A673 (cell line): ENCODE data around the gene SGTA. TPM values are rescaled to one million over a fixed set of nuclear protein-coding genes. Genes with fewer than 3 reads are reported as not detected.

Experiments used
- Bru-seq: library from RNA; stranded (reverse); fragments of 400-500 nt; gene quantifications from one replicate; lab custom pipeline; 2021; lab: Mats Ljungman, UMichigan
- BruChase-seq, 2 experiments: library from RNA; stranded (reverse); fragments of 400-500 nt; gene quantifications; one replicate each; lab custom pipeline; 2021; lab: Mats Ljungman, UMichigan
- BruUV-seq: library from RNA; stranded (reverse); fragments of 400-500 nt; replicated peaks from 2 replicates; lab custom pipeline; 2021; lab: Mats Ljungman, UMichigan
- CTCF ChIA-PET: fragments of 300-600 bp; sonication (Branson Sonifier 250); formaldehyde crosslinking; loops from one replicate; lab custom pipeline; 2022; ENCODE audit warnings: antibody characterized with exemption; lab: Charles Lee
- POLR2A ChIA-PET: fragments of 300-600 bp; sonication (Branson Sonifier 250); formaldehyde crosslinking; loops from one replicate; lab custom pipeline; 2022; ENCODE audit warnings: antibody characterized with exemption; ENCODE audit not compliant: low non-redundant PET; lab: Charles Lee
- DNase-seq: peaks from one replicate; pipeline ENCODE4 v3.0.0-alpha.2; 2015; ENCODE audit warnings: low spot score
- H3K27ac ChIP-seq: fragments of 200-600 bp; sonication (generic); 2 replicates; pipeline ENCODE4 v1.5.1; 2016; ENCODE audit warnings: mixed run types, low read depth, mild to moderate bottlenecking, mixed read lengths, antibody characterized with exemption, low read length; ENCODE audit not compliant: poor library complexity, severe bottlenecking
- H3K27me3 ChIP-seq: fragments of 200-600 bp; sonication (generic); replicated peaks from 2 replicates; pipeline ENCODE4 v1.6.1; 2017; ENCODE audit warnings: mixed run types, low read depth, mild to moderate bottlenecking, mixed read lengths, antibody characterized with exemption, low read length; ENCODE audit not compliant: insufficient read depth, poor library complexity
- H3K36me3 ChIP-seq: fragments of 200-600 bp; sonication (generic); 2 replicates; pipeline ENCODE4 v1.6.1; 2016; ENCODE audit warnings: mixed run types, mild to moderate bottlenecking, mixed read lengths, antibody characterized with exemption, low read length; ENCODE audit not compliant: insufficient read depth, poor library complexity, severe bottlenecking
- H3K4me1 ChIP-seq: fragments of 200-600 bp; sonication (generic); 2 replicates; pipeline ENCODE4 v1.6.1; 2017; ENCODE audit warnings: mixed run types, mild to moderate bottlenecking, mixed read lengths, antibody characterized with exemption, low read length; ENCODE audit not compliant: insufficient read depth, poor library complexity, severe bottlenecking
- H3K4me3 ChIP-seq: fragments of 200-600 bp; sonication (generic); 2 replicates; pipeline ENCODE4 v1.5.1; 2016; ENCODE audit warnings: low read depth, mixed run types, mild to moderate bottlenecking, mixed read lengths, low read length; ENCODE audit not compliant: poor library complexity, severe bottlenecking
- H3K9me3 ChIP-seq: fragments of 200-600 bp; sonication (generic); 2 replicates; pipeline ENCODE4 v1.6.1; 2016; ENCODE audit warnings: mixed run types, low read depth, mild to moderate bottlenecking, mixed read lengths, antibody characterized with exemption, low read length; ENCODE audit not compliant: poor library complexity, severe bottlenecking
- CTCF ChIP-seq: fragments of 300-800, 200-600 bp; sonication (generic); conservative IDR thresholded peaks from 2 replicates; pipeline ENCODE4 v1.5.1; 2017; ENCODE audit warnings: low read depth, mild to moderate bottlenecking, antibody characterized with exemption, low read length, moderate library complexity, mixed read lengths
- EZH2 ChIP-seq: fragments of 200-600 bp; sonication (generic); IDR thresholded peaks from 2 replicates; pipeline ENCODE4 v1.6.1; 2017; ENCODE audit warnings: borderline replicate concordance, low read depth, mild to moderate bottlenecking, mixed read lengths, antibody characterized with exemption, low read length; ENCODE audit not compliant: poor library complexity, severe bottlenecking
- intact Hi-C: fragments of 100-400 bp; cut with micrococcal nuclease; formaldehyde crosslinking; loops from one replicate; pipeline ENCODE4 v1.10.0; 2022; ENCODE audit not compliant: unreplicated experiment
- long read RNA-seq: library from polyadenylated mRNA; stranded (forward); transcript quantifications from one replicate; pipeline ENCODE4 v2.0.0, GENCODE V29; 2022
- total RNA-seq: library from RNA; stranded (reverse); gene quantifications from 2 replicates; pipeline ENCODE4 v1.2.3, GENCODE V29; 2021

The SGTA gene
- 101 and 106 TPM in 2 replicates for total RNA-seq
- Bru-seq, nascent RNA, result percentile 66 among the genes with signal in this experiment
- percentile 78 among the genes with signal in this experiment for BruChase-seq, experiment 1, labeled RNA remaining after a 2-hour chase
- BruChase-seq, experiment 2, labeled RNA remaining after a 6-hour chase, result percentile 82 among the genes with signal in this experiment
- long read RNA-seq, transcript SGTA-201 (12 exons, 2,330 nt), result major isoform, 246 of 293 reads
- long read RNA-seq, partial matches to known transcripts, result 23 of 293 reads
- long read RNA-seq, other reads (novel, unspliced or antisense), result 24 of 293 reads

GRCh38 chr19:2782936-2783780, at the start of gene SGTA:
Gene SGTA (minus strand): TSS chr19:2783273. CDS start chr19:2769068, 14,205 bp downstream.
- TF ChIP-seq EZH2, result no peak
- TF ChIP-seq CTCF, result 0 out of 2 replicates have a peak, but pooled peaks have one; percentile 19
- peak within 1 kb of the TSS; percentile 91 for H3K4me3 ChIP-seq
- ChIA-PET CTCF (no interaction called here), POLR2A (no interaction called here)
- H3K27me3 ChIP-seq, result no peaks in the 10 kb centered on the region
- no TSS peak for BruUV-seq
- intact Hi-C loops, result no loop called here
- H3K36me3 ChIP-seq, result peaks cover 2% of the 10 kb centered on the region
- peaks cover 18% of the 10 kb centered on the region for H3K4me1 ChIP-seq
- H3K9me3 ChIP-seq, result no peaks in the 10 kb centered on the region
- peak within 1 kb of the TSS; percentile 91 for H3K27ac ChIP-seq
- DNase-seq, result peak; percentile 98

- CTCF ChIA-PET, result interaction anchor here (0.6 kb wide), 1 partner anchor 810 kb away, joined by 3 read pairs; no protein-coding TSS in a partner anchor
- TF ChIP-seq CTCF (no peak), EZH2 (no peak)
- H3K27me3 ChIP-seq, result no peaks in the 10 kb centered on the region
- no peak overlapping the region for H3K27ac ChIP-seq
- H3K36me3 ChIP-seq, result no peaks in the 10 kb centered on the region
- intact Hi-C loops, result no loop called here
- peaks cover 14% of the 10 kb centered on the region for H3K9me3 ChIP-seq
- POLR2A ChIA-PET, result no interaction called here
- no TSS peak for BruUV-seq
- no peak for DNase-seq
- no peaks in the 10 kb centered on the region for H3K4me1 ChIP-seq
- no peak overlapping the region for H3K4me3 ChIP-seq
Measured at GRCh38 chr19:2827840-2828489, 44.9 kb upstream of the SGTA start.

GRCh38 chr19:2827022-2827421, 43.9 kb upstream of the SGTA start:
- Histone ChIP-seq H3K9me3 (peaks cover 4% of the 10 kb centered on the region), H3K27ac (no peak overlapping the region), H3K36me3 (no peaks in the 10 kb centered on the region), H3K27me3 (no peaks in the 10 kb centered on the region), H3K4me1 (no peaks in the 10 kb centered on the region), H3K4me3 (no peak overlapping the region)
- TF ChIP-seq EZH2 (no peak), CTCF (no peak)
- ChIA-PET POLR2A (no interaction called here), CTCF (no interaction called here)
- no TSS peak for BruUV-seq
- intact Hi-C loops, result no loop called here
- DNase-seq, result no peak
